ENCODE data around the gene RSPO1.

- TF ChIP-seq, protein P1, sequence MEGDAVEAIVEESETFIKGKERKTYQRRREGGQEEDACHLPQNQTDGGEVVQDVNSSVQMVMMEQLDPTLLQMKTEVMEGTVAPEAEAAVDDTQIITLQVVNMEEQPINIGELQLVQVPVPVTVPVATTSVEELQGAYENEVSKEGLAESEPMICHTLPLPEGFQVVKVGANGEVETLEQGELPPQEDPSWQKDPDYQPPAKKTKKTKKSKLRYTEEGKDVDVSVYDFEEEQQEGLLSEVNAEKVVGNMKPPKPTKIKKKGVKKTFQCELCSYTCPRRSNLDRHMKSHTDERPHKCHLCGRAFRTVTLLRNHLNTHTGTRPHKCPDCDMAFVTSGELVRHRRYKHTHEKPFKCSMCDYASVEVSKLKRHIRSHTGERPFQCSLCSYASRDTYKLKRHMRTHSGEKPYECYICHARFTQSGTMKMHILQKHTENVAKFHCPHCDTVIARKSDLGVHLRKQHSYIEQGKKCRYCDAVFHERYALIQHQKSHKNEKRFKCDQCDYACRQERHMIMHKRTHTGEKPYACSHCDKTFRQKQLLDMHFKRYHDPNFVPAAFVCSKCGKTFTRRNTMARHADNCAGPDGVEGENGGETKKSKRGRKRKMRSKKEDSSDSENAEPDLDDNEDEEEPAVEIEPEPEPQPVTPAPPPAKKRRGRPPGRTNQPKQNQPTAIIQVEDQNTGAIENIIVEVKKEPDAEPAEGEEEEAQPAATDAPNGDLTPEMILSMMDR (IDR thresholded peaks at IDR 0.05), result no peak
- no peak for TF ChIP-seq POLR2A (IDR thresholded peaks at IDR 0.05)
Observed at GRCh38 chr1:37666241-37666867, 31.7 kb upstream of the RSPO1 start.

Measured in ovary (tissue), 3 donors.